Epithelial cell of proximal tubule (primary cell): ENCODE measurements around the gene SLC2A10. TPM values are rescaled to one million over a fixed set of nuclear protein-coding genes. Genes with fewer than 3 reads are reported as not detected.

Experiments used
- DNase-seq: peaks from one replicate; pipeline ENCODE4 v3.0.0-alpha.2; 2011; ENCODE audit warnings: low read depth
- H3K4me3 ChIP-seq: 2 replicates; pipeline ENCODE4 v1.5.1; 2011; ENCODE audit warnings: low read depth, mild to moderate bottlenecking, low read length
- total RNA-seq: library from RNA; depleted of rRNA; stranded (reverse); fragments of >200 nt; gene quantifications from 2 replicates; pipeline ENCODE4 v1.2.3, GENCODE V29; 2015
- TF ChIP-seq, protein P1 (sequence below): conservative IDR thresholded peaks from 2 replicates; pipeline ENCODE4 v1.5.1; 2012; ENCODE audit warnings: low read depth, mild to moderate bottlenecking, low read length

The SLC2A10 gene
- total RNA-seq, 1 donor from 2014 or later: 12.5 TPM

DNA sequence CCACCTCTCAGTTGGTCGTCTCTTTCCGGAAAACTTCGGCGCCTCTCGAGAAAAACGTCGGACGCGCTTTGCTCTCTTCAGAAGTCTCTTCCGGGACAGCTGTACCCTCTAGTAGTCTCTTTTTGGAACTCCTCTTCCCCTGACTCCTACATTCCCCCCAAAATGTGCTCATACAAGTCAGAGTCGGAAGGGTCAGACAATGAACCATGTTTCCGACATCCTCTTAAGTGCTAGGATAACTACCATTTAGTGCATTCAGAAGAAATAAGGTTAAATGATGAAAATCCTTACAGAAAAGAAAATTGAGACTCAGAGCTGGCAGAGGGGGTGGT lies 19.7 kb upstream of the SLC2A10 start:
- peak overlapping the region; percentile 66 for H3K4me3 ChIP-seq
- no peak for DNase-seq
- TF ChIP-seq, protein P1, sequence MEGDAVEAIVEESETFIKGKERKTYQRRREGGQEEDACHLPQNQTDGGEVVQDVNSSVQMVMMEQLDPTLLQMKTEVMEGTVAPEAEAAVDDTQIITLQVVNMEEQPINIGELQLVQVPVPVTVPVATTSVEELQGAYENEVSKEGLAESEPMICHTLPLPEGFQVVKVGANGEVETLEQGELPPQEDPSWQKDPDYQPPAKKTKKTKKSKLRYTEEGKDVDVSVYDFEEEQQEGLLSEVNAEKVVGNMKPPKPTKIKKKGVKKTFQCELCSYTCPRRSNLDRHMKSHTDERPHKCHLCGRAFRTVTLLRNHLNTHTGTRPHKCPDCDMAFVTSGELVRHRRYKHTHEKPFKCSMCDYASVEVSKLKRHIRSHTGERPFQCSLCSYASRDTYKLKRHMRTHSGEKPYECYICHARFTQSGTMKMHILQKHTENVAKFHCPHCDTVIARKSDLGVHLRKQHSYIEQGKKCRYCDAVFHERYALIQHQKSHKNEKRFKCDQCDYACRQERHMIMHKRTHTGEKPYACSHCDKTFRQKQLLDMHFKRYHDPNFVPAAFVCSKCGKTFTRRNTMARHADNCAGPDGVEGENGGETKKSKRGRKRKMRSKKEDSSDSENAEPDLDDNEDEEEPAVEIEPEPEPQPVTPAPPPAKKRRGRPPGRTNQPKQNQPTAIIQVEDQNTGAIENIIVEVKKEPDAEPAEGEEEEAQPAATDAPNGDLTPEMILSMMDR: no peak

DNA sequence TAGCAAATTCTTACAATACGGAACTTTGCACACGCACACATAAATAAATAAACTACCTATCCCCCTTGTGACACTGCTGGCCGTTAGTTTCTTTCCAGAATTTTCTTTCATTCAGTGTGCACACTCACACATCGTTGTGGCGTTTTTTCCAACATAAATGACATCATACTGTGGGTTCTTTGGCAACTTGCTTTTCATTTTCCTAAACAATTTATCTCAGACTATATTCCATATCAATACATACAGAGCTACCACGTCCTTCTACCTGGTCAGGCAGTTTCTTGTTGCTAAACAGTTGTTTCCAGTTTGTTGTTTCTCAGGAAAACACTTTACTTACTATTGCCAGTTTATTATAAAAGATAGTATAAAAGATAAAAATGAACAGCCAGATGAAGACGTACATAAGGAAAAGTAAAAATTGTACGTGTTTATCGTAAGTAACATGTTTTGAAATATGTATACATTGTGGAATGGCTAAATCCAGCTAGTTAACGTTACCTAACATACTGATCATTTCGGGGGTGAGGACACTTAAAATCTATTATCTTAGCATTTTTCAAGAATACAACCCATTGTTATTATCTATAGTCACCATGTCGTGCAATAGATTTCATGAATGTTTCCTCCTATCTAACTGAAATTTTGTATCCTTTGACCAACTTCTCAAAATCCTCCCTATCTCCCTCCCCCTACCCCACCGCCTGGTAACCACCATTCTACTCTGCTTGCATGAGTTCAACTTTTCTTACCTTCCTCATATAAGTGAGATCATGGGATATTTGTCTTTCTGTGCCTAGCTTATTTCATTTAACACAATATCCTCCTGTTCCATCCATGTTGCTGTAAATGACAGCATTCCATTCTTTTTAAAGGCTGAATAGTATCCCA lies 19.0 kb upstream of the SLC2A10 start:
- H3K4me3 ChIP-seq: peak overlapping the region; percentile 66
- TF ChIP-seq, protein P1: no peak
- DNase-seq: no peak

DNA sequence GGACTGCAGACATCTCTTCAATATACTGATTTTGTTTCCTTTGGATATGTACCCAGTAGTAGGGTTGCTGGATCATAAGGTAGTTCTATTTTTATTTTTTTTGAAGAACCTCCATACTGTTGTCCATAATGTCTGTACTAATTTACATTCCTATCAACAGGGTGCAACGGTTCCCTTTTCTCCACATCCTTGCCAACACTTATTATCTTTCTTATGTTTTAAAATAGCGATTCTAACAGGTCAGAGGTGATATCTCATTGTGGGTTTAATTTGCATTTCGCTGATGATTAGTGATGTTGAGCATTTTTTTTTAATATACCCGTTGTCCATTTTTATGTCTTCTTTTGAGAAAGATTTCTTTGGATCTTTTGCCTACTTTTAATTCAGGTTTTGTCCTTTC lies 18.3 kb upstream of the SLC2A10 start:
- no peak overlapping the region for H3K4me3 ChIP-seq
- DNase-seq: no peak
- TF ChIP-seq, protein P1: no peak

DNA sequence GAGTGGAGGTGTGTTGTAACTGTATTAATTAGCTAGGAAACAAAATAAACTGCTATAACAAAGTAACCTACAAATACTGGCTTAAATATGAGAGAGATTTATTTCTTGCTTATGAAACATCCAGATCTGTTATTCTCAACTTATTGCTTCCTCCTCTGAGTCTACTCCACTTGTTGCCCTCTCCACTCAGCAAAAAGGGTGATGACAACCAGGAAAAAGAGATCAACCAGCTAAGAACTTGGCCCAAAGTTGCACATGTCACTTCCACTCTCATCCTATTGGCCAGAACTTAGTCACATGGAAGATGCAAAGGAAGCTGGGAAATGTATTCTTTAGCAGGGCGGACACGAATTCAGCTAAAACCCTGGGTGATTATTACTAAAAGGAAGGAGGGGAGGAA lies 15.0 kb upstream of the SLC2A10 start:
- DNase-seq: no peak
- TF ChIP-seq, protein P1: no peak
- H3K4me3 ChIP-seq: no peak overlapping the region

DNA sequence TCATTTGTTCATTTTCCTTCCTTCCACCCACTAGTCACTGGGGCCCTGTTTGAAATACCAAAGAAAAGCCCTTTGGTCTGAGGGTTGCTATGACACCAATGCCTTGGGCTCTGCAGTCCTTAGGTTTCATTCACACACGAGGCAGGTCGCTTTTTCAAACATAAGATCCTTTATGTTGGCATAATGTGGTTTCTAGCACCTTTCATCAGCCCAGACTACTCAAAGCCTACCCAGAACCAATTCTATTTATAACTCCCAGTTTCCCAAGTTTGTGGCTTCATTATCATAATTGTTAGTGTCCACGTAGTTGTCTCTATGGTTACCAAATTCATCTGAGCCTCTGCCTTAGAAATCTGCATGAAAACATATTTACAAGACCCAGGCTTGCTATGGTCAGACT lies 13.6 kb upstream of the SLC2A10 start:
- no peak for DNase-seq
- H3K4me3 ChIP-seq: no peak overlapping the region
- TF ChIP-seq, protein P1: no peak

DNA sequence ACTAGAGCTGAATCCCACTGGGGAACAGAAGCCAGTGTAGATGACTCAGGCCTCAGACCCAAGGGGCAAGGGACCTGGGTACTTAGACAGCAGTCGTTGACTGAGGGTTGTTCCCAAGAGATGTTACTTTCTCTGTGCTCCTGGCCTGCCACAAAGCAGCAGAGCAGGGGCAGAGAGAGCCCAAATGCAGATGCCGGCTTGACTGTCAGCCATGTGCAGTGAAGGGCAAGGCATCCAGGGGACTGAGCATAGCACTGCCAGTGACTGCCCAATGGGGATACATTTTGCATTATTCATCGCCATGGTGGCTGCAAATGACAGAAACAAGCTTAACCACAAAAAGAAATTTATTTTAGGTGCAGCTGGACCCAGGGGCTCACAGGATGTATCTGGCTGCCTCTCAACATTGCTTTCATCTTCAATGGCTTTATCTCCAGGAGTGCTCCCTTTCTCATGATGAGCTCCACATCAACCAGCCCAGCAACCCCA lies 12.6 kb upstream of the SLC2A10 start:
- H3K4me3 ChIP-seq: no peak overlapping the region
- TF ChIP-seq, protein P1: no peak
- DNase-seq: no peak

DNA sequence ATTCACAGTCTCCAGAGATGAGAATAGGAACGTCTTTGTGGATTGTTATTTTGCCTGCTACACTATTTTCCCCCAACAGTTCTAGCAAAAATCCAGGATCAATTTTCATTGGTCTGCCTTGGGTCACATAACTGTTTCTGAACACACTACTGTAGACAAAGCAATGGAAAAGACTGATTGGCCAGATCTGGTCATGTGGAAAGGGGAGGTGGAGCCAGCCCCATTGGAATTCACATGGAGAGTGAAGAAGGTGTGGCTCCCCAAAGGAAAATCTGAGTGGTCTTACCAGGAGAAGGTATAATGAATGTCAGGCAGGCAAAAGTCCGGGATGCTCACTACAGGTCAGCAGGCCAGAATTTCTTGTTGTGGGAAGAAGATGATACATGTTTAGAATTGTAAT lies 10.7 kb upstream of the SLC2A10 start:
- no peak for DNase-seq
- no peak overlapping the region for H3K4me3 ChIP-seq
- TF ChIP-seq, protein P1: no peak
